Subcutaneous adipose tissue (tissue), 4 donors: ENCODE data around the gene HECA. TPM values are rescaled to one million over a fixed set of nuclear protein-coding genes. Genes with fewer than 3 reads are reported as not detected.

Source experiments
- total RNA-seq, 4 donors: library from RNA; depleted of rRNA; stranded (reverse); fragments of >200 nt; gene quantifications; one replicate each; pipeline ENCODE4 v1.1.0, GENCODE V29; 2016
- TF ChIP-seq, protein P1 (sequence below): fragments of 450-650 bp; IDR thresholded peaks from one replicate; pipeline ENCODE4 v1.5.1; 2016; ENCODE audit warnings: low read depth, mild to moderate bottlenecking, control low read depth, antibody characterized with exemption, moderate library complexity

HECA gene
- total RNA-seq, 4 donors from 2014 or later, result 37.5 to 57.1 (median 49.1) TPM

DNA sequence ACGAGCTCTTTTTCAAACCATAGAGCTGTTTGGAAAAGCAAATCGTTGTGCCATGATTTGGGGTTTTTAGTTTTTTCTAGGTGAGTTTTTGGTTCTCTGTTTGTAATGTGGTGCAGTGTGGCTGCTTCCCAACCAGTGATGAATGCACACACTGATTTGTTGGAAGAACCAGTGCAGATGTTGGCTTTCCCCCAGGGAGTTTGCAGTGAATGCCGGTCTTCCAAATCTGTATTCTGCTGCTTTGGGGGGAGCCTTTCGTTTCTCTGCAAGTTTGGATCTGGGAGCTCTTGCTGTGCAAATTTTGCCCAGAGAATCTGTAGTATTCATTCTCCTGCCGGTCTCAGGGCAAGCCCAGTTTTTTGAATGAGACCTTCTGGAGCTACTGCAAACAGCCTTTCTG lies 14.5 kb downstream of the HECA start:
- TF ChIP-seq, protein P1, sequence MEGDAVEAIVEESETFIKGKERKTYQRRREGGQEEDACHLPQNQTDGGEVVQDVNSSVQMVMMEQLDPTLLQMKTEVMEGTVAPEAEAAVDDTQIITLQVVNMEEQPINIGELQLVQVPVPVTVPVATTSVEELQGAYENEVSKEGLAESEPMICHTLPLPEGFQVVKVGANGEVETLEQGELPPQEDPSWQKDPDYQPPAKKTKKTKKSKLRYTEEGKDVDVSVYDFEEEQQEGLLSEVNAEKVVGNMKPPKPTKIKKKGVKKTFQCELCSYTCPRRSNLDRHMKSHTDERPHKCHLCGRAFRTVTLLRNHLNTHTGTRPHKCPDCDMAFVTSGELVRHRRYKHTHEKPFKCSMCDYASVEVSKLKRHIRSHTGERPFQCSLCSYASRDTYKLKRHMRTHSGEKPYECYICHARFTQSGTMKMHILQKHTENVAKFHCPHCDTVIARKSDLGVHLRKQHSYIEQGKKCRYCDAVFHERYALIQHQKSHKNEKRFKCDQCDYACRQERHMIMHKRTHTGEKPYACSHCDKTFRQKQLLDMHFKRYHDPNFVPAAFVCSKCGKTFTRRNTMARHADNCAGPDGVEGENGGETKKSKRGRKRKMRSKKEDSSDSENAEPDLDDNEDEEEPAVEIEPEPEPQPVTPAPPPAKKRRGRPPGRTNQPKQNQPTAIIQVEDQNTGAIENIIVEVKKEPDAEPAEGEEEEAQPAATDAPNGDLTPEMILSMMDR, result no peak

DNA sequence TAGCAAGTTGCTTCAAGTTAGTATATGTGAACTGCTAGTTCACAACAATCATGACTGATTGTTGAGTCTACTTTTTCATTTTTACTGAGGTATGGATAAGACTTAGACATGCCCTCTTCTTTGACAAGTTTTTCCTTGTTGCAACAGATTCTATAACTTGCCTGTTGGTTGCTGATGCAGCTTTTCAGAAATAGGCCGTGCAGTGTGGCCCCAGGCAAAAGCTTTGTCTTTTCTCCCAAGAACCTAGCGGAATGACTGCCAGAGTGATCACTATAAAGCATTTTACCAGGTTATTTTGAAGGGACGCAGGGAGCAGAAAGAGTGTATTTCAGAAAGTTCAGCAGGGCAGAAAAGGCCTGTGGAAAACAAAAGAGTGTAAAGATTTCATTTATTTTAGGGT lies 16.0 kb downstream of the HECA start:
- TF ChIP-seq, protein P1, result no peak

DNA sequence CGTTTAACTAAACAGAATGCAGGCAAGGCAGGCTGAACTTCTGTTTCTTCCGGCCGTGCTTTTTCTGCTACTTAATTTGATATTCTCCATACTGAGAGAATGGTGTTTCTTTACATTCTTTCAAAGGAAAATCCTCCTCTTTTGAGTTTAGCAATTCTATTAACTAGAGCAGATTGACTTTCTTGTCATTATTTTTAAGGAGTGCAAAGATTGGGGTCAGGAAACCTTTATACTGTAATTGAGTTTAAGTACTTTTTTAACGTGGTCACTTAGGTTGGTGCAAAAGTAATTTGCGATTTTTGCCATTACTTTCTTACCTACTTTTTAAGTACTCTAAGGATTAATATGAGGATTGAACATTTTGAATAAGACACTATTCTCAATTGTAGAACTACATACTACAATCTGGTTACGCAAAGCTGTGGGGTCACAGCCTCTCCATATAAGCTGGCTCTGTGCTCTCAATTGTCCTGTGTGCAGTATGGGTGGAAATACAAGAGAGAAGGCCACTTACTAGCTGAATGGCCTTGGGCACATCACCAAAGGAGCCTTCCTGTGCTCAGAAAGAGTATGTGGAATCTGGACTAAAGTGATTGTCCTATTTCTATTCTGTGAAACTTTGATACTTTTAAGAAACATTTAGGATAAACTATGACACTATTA lies 16.7 kb downstream of the HECA start:
- TF ChIP-seq, protein P1, result no peak

DNA sequence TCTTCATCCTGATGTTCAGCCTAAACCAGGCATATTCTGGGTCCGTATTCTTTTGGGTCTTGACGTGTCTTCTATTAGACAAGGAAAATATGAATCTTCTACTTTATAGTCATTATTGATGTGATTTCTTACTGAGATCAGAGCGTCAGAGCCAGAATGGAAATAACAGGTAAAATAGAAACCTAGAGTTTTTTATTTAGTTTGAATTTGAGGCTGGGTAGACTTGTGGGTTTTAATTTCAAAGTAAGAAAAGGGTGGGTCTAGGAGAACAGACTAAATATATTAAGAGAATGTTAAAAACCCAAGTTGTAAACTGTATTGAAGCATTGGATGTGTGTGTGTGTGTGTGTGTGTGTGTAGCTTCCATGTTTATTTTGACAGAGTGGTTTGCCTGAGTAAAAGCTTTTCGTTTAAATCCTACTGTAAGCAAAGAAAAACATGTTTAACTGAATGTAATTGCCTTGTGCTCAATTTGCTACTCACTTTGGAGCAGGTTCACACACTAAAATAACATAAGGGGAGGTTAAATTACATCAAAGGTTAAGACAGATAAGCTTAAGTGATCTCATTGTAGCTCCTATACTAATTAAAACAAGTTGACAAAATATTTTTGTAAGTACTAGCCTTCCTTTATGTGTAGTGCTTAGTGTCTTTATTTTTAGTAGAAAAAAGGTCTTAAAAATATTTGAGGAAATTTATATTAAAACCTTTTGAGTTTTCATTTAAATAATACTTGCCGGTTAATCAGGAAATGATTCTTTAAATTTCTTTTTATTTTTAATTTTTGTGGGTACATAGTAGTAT lies 17.4 kb downstream of the HECA start:
- TF ChIP-seq, protein P1, result no peak

DNA sequence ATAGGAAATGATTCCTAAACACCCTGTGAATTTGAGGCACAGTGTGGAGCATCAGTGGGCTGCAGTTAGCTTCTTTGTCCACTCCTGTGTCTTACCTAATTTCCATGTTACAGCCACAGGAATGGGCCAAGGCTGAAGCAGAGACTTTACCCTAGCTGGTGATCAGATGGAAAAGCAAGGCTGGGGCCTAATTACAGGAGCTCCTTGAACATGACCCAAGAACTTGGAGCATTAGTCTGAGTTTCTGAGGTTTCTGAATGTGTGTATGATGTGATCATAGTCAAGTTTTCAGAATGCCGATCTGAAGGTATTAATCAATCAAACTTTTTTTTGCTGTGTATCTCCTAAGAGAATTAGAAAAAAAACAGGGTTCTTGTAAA lies 18.0 kb downstream of the HECA start:
- TF ChIP-seq, protein P1, result no peak

DNA sequence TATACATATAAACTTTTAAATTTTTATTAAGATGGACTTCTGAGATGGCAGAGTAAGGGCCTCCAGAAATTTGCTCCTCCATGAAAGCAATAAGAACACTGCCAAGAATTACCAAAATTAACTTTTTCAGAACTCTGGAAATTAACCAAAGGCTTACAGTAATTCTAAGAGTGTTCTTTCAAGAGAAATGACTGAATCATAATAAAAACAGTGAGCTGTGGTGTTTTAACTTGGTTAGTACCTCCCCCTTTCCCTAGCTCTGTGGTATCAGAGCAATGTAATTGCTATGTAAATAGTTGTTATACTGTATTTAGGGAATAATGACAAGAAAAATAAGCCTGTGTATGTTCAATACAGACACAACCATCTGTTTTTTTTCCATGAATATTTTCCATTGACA lies 19.0 kb downstream of the HECA start:
- TF ChIP-seq, protein P1, result no peak

DNA sequence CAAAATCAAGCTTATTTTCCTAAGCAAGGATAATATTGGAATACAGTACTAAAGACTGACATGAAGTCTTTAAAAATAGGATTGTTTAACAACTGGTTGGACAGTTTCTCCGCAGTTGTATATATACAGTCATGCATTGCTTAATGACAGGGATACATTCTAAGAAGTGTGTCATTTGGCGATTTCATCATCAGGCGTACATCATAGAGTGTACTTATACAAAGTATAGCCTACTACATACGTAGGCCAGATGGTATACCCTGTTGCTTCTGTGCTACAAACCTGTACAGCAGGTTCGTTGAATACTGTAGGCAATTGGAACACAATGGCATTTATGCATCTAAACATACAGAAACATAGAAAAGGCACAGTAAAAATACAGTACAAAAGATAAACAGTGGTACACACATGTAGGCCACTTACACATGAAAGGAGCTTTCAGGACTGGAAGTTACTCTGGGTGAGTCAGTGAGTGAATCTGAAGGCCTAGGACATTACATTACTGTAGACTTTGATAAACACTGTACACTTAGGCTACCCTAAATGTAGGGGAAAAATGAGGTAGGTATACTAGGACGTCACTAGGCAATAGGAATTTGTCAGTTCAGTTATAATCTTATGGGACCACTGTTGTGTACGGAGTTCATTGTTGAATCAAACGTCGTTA lies 20.1 kb downstream of the HECA start:
- TF ChIP-seq, protein P1, result no peak
